Measurements from ENCODE around the gene PLEKHA1. TPM values are rescaled to one million over a fixed set of nuclear protein-coding genes. Genes with fewer than 3 reads are reported as not detected.

The PLEKHA1 gene
- total and polyA plus RNA-seq, 2 of the 4 experiments (the other 2 are of a cell fraction) = 7.2 to 9.5 TPM

DNA sequence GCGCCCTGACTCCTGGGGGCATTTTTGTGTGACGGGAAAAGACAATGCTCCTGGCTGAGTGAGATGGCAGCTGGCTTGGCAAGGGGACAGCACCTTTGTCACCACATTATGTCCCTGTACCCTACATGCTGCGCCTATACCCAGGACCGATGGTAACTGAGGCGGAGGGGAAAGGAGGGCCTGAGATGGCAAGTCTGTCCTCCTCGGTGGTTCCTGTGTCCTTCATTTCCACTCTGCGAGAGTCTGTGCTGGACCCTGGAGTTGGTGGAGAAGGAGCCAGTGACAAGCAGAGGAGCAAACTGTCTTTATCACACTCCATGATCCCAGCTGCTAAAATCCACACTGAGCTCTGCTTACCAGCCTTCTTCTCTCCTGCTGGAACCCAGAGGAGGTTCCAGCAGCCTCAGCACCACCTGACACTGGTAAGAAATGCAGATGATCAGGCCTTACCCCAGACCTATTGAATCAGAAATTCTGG, 80.1 kb downstream of the PLEKHA1 start, which contains the start of gene ARMS2:
TSS of gene ARMS2 (plus strand) at position 51 of the 478 bp plus-strand sequence. CDS start at position 126, 75 bp downstream.
- BruUV-seq (replicated peaks) = no TSS peak
- Histone ChIP-seq H2AK5ac (ENCODE audit: low read depth, low read length) (peak within 1 kb of the TSS; percentile 82), H3K4me1 (ENCODE audit: control insufficient read depth, insufficient read depth, low read length) (peaks cover 5% of the 10 kb centered on the region), H4K5ac (ENCODE audit: low read depth, low read length) (peak within 1 kb of the TSS; percentile 44), H2BK120ac (ENCODE audit: low read depth, low read length) (peak within 1 kb of the TSS; percentile 75), H3K79me1 (ENCODE audit: low read depth in 1 of 2, low read length in 2 of 2) (no peaks in the 10 kb centered on the region), H3K4ac (ENCODE audit: low read depth, low read length) (peak within 1 kb of the TSS; percentile 75), H3K9me1 (ENCODE audit: insufficient read depth, low read length) (peaks cover 4% of the 10 kb centered on the region; the same call in 1 of the 2 replicates), H2AFZ (replicated peaks; ENCODE audit: low read length, poor library complexity) (peak within 1 kb of the TSS; percentile 7), H4K91ac (ENCODE audit: insufficient read depth, low read depth, low read length) (peak within 1 kb of the TSS; percentile 88), H3K27ac (ENCODE audit: insufficient read depth, low read length) (no peak within 1 kb of the TSS), H3K4me3 (ENCODE audit: insufficient read depth, low read depth, low read length) (no peak within 1 kb of the TSS), H3K27me3 (ENCODE audit: control insufficient read depth, insufficient read depth, low read length) (peaks cover 2% of the 10 kb centered on the region), H4K8ac (ENCODE audit: low read depth in 2 of 2, low read length in 2 of 2) (peak within 1 kb of the TSS; percentile 23 to 40; a peak in 2 of 4 replicates), H3K9ac (ENCODE audit: low read depth, low read length) (no peak within 1 kb of the TSS), H3K56ac (ENCODE audit: extremely low read depth, insufficient read depth, low read length) (peak within 1 kb of the TSS; percentile 22; the same call in 1 of the 2 replicates), H3K14ac (replicated peaks; ENCODE audit: low read depth, low read length) (0 out of 2 replicates have a peak within 1 kb of the TSS, but pooled peaks have one; percentile 35), H2BK15ac (ENCODE audit: low read depth, low read length) (no peak within 1 kb of the TSS), H2BK5ac (ENCODE audit: low read depth, low read length, poor library complexity, severe bottlenecking) (no peak within 1 kb of the TSS), H4K20me1 (ENCODE audit: insufficient read depth, low read length) (no peaks in the 10 kb centered on the region), H3K36me3 (ENCODE audit: control insufficient read depth, insufficient read depth, low read length) (no peaks in the 10 kb centered on the region), H3K23ac (ENCODE audit: low read depth, low read length) (no peak within 1 kb of the TSS), H2AK9ac (replicated peaks; ENCODE audit: low read depth, low read length, poor library complexity) (no peak within 1 kb of the TSS), H2BK20ac (ENCODE audit: low read depth, low read length) (peak within 1 kb of the TSS; percentile 73), H3K4me2 (ENCODE audit: low read depth, low read length) (no peak within 1 kb of the TSS), H3K18ac (ENCODE audit: low read depth, low read length) (peak within 1 kb of the TSS; percentile 63), H3K9me3 (ENCODE audit: control insufficient read depth, insufficient read depth, low read length) (no peaks in the 10 kb centered on the region)
- no peak for ATAC-seq (ENCODE audit: low read depth)
- DNase-seq = no peak
- intact Hi-C loops (cut with micrococcal nuclease) = no loop called here
- no peak for TF ChIP-seq MXI1 (IDR thresholded peaks at IDR 0.05; ENCODE audit: borderline replicate concordance, low read depth, low read length)
- no peak for TF ChIP-seq CEBPB (IDR thresholded peaks at IDR 0.05; ENCODE audit: low read depth, low read length)
- TF ChIP-seq, protein P1, sequence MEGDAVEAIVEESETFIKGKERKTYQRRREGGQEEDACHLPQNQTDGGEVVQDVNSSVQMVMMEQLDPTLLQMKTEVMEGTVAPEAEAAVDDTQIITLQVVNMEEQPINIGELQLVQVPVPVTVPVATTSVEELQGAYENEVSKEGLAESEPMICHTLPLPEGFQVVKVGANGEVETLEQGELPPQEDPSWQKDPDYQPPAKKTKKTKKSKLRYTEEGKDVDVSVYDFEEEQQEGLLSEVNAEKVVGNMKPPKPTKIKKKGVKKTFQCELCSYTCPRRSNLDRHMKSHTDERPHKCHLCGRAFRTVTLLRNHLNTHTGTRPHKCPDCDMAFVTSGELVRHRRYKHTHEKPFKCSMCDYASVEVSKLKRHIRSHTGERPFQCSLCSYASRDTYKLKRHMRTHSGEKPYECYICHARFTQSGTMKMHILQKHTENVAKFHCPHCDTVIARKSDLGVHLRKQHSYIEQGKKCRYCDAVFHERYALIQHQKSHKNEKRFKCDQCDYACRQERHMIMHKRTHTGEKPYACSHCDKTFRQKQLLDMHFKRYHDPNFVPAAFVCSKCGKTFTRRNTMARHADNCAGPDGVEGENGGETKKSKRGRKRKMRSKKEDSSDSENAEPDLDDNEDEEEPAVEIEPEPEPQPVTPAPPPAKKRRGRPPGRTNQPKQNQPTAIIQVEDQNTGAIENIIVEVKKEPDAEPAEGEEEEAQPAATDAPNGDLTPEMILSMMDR (conservative IDR thresholded peaks at IDR 0.05; ENCODE audit: low read depth, low read length) = no peak
- no peak for TF ChIP-seq RFX5 (IDR thresholded peaks at IDR 0.05; ENCODE audit: low read depth, low read length)
- no peak for TF ChIP-seq RAD21 (IDR thresholded peaks at IDR 0.05; ENCODE audit: low read length)
- no peak for TF ChIP-seq FOS (IDR thresholded peaks at IDR 0.05; ENCODE audit: low read depth, low read length)
- TF ChIP-seq, protein P2, sequence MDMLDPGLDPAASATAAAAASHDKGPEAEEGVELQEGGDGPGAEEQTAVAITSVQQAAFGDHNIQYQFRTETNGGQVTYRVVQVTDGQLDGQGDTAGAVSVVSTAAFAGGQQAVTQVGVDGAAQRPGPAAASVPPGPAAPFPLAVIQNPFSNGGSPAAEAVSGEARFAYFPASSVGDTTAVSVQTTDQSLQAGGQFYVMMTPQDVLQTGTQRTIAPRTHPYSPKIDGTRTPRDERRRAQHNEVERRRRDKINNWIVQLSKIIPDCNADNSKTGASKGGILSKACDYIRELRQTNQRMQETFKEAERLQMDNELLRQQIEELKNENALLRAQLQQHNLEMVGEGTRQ (IDR thresholded peaks at IDR 0.05; ENCODE audit: low read depth, low read length) = no peak
- TF ChIP-seq POLR2A (IDR thresholded peaks at IDR 0.05; ENCODE audit: low read depth, low read length) = no peak
- TF ChIP-seq MAFK (IDR thresholded peaks at IDR 0.05; ENCODE audit: low read depth, low read length) = no peak
- no peak for TF ChIP-seq BHLHE40 (IDR thresholded peaks at IDR 0.05; ENCODE audit: low read depth, low read length)
- no peak for TF ChIP-seq SMC3 (IDR thresholded peaks at IDR 0.05; ENCODE audit: low read depth, low read length)
- in situ Hi-C loops (cut with MboI; ENCODE audit: low sequenced_read_pairs) = loop anchor here (10.0 kb wide), 1 partner anchor 110 kb away; the partner anchor contains the start of gene DMBT1
- ChIA-PET POLR2A (ENCODE audit: unreplicated experiment) (no interaction called here), CTCF (interaction anchor here (3.1 kb wide), 1 partner anchor 111 kb away, joined by 14 read pairs; no protein-coding TSS in a partner anchor)
- dilution Hi-C loops (cut with HindIII; ENCODE audit: low sequenced_read_pairs, unreplicated experiment) = no loop called here
- WGBS, 2 experiments (ENCODE audit: extremely low coverage in 2 of 2, insufficient read length in 1 of 2) = no CpG with 5 or more reads among the region's 7 CpGs
